ENCODE results near the gene AATF. TPM values are rescaled to one million over a fixed set of nuclear protein-coding genes. Genes with fewer than 3 reads are reported as not detected.

The AATF gene
- polyA plus RNA-seq (2013): 80.0 and 80.8 TPM in 2 replicates

GRCh38 chr17:36948717-36949460 lies at the start of gene AATF:
TSS of gene AATF (plus strand) at chr17:36948954. CDS start at chr17:36949126, 172 bp downstream.
- DNase-seq: peak; percentile 98 to 99

GRCh38 chr17:36899250-36900159 lies 49.2 kb upstream of the AATF start:
- Histone ChIP-seq H3K27me3 (ENCODE audit: insufficient read depth, low read length) (no peaks in the 10 kb centered on the region), H2AFZ (ENCODE audit: insufficient read depth, low read length, poor library complexity) (no peak overlapping the region)

More at GRCh38 chr17:36948717-36949460, at the start of gene AATF:
- Histone ChIP-seq H3K79me2 (ENCODE audit: control insufficient read depth, insufficient read depth, low read length, poor library complexity) (peaks cover 5% of the 10 kb centered on the region), H3K4me2 (ENCODE audit: low read length) (peak within 1 kb of the TSS; percentile 91), H2BK5ac (ENCODE audit: low read depth, low read length, poor library complexity) (peak within 1 kb of the TSS; percentile 28), H2AFZ (ENCODE audit: insufficient read depth, low read length, poor library complexity) (peak within 1 kb of the TSS; percentile 87), H2BK120ac (ENCODE audit: insufficient read depth, low read length, poor library complexity) (peak within 1 kb of the TSS; percentile 24), H3K36me3 (ENCODE audit: control insufficient read depth in 1 of 2, insufficient read depth in 2 of 2, low read length in 2 of 2) (peaks cover 4 to 12% of the 10 kb centered on the region in 2 experiments), H4K12ac (ENCODE audit: low read depth, low read length) (peak within 1 kb of the TSS; percentile 37), H3K23ac (ENCODE audit: low read length) (no peak within 1 kb of the TSS), H4K91ac (ENCODE audit: low read depth, low read length) (peak within 1 kb of the TSS; percentile 68), H4K8ac (ENCODE audit: low read depth, low read length) (peak within 1 kb of the TSS; percentile 88), H3K79me1 (ENCODE audit: low read length) (peaks cover 9% of the 10 kb centered on the region), H2AK5ac (ENCODE audit: low read length) (no peak within 1 kb of the TSS), H3K27ac (ENCODE audit: low read depth, low read length) (peak within 1 kb of the TSS; percentile 73), H3K9me3 (ENCODE audit: insufficient read depth, low read depth, low read length) (peaks cover 3% of the 10 kb centered on the region), H3K27me3 (ENCODE audit: insufficient read depth, low read length) (peaks cover 28% of the 10 kb centered on the region), H2BK12ac (ENCODE audit: low read length) (no peak within 1 kb of the TSS), H3K9ac (ENCODE audit: low read length) (peak within 1 kb of the TSS; percentile 72), H3K14ac (ENCODE audit: low read length) (peak within 1 kb of the TSS; percentile 83), H3K4me1 (ENCODE audit: control insufficient read depth in 1 of 2, insufficient read depth in 2 of 2, low read length in 2 of 2) (peaks cover 4 to 13% of the 10 kb centered on the region in 2 experiments), H3K18ac (ENCODE audit: low read length) (peak within 1 kb of the TSS; percentile 38), H3K4ac (ENCODE audit: low read depth, low read length) (peak within 1 kb of the TSS; percentile 7), H3K4me3 (ENCODE audit: low read depth, low read length) (peak within 1 kb of the TSS; percentile 82)
- no CpG with 5 or more reads among the region's 90 CpGs for WGBS (ENCODE audit: extremely low coverage, insufficient coverage, insufficient read length)

GRCh38 chr17:36900160-36900512 lies 48.6 kb upstream of the AATF start:
- DNase-seq: no peak
- Histone ChIP-seq H3K9ac (ENCODE audit: low read length) (no peak overlapping the region), H3K23ac (ENCODE audit: low read length) (no peak overlapping the region), H3K79me1 (ENCODE audit: low read length) (peaks cover 12% of the 10 kb centered on the region), H3K27me3 (ENCODE audit: insufficient read depth, low read length) (no peaks in the 10 kb centered on the region), H2BK5ac (ENCODE audit: low read depth, low read length, poor library complexity) (no peak overlapping the region), H3K18ac (ENCODE audit: low read length) (no peak overlapping the region), H3K36me3 (ENCODE audit: control insufficient read depth in 1 of 2, insufficient read depth in 2 of 2, low read length in 2 of 2) (no peaks in the 10 kb centered on the region), H3K9me3 (ENCODE audit: insufficient read depth, low read depth, low read length) (peaks cover 2% of the 10 kb centered on the region), H2BK120ac (ENCODE audit: insufficient read depth, low read length, poor library complexity) (peak overlapping the region; percentile 23), H3K79me2 (ENCODE audit: control insufficient read depth, insufficient read depth, low read length, poor library complexity) (no peaks in the 10 kb centered on the region), H3K27ac (ENCODE audit: low read depth, low read length) (no peak overlapping the region), H4K91ac (ENCODE audit: low read depth, low read length) (peak overlapping the region; percentile 81), H3K4me2 (ENCODE audit: low read length) (no peak overlapping the region), H4K12ac (ENCODE audit: low read depth, low read length) (no peak overlapping the region), H2BK12ac (ENCODE audit: low read length) (peak overlapping the region; percentile 14), H2AFZ (ENCODE audit: insufficient read depth, low read length, poor library complexity) (no peak overlapping the region), H2AK5ac (ENCODE audit: low read length) (peak overlapping the region; percentile 20), H3K4me1 (ENCODE audit: control insufficient read depth in 1 of 2, insufficient read depth in 2 of 2, low read length in 2 of 2) (peaks cover 13 to 20% of the 10 kb centered on the region in 2 experiments), H3K4ac (ENCODE audit: low read depth, low read length) (no peak overlapping the region), H3K14ac (ENCODE audit: low read length) (peak overlapping the region; percentile 1), H4K8ac (ENCODE audit: low read depth, low read length) (no peak overlapping the region), H3K4me3 (ENCODE audit: low read depth, low read length) (no peak overlapping the region)
- WGBS (ENCODE audit: extremely low coverage, insufficient coverage, insufficient read length): no CpG with 5 or more reads among the region's 7 CpGs

More at GRCh38 chr17:36899250-36900159, 49.2 kb upstream of the AATF start:
- no peak for DNase-seq
- Histone ChIP-seq H3K27ac (ENCODE audit: low read depth, low read length) (no peak overlapping the region), H2BK120ac (ENCODE audit: insufficient read depth, low read length, poor library complexity) (no peak overlapping the region), H4K8ac (ENCODE audit: low read depth, low read length) (no peak overlapping the region), H4K91ac (ENCODE audit: low read depth, low read length) (peak overlapping the region; percentile 81), H3K36me3 (ENCODE audit: control insufficient read depth in 1 of 2, insufficient read depth in 2 of 2, low read length in 2 of 2) (no peaks in the 10 kb centered on the region), H3K4ac (ENCODE audit: low read depth, low read length) (no peak overlapping the region), H3K79me1 (ENCODE audit: low read length) (peaks cover 12% of the 10 kb centered on the region), H3K9me3 (ENCODE audit: insufficient read depth, low read depth, low read length) (peaks cover 2% of the 10 kb centered on the region), H3K18ac (ENCODE audit: low read length) (no peak overlapping the region), H3K9ac (ENCODE audit: low read length) (no peak overlapping the region), H2AK5ac (ENCODE audit: low read length) (peak overlapping the region; percentile 11), H3K23ac (ENCODE audit: low read length) (no peak overlapping the region), H4K12ac (ENCODE audit: low read depth, low read length) (no peak overlapping the region), H2BK5ac (ENCODE audit: low read depth, low read length, poor library complexity) (no peak overlapping the region), H3K4me3 (ENCODE audit: low read depth, low read length) (no peak overlapping the region), H3K4me2 (ENCODE audit: low read length) (no peak overlapping the region), H3K14ac (ENCODE audit: low read length) (peak overlapping the region; percentile 21), H3K4me1 (ENCODE audit: control insufficient read depth in 1 of 2, insufficient read depth in 2 of 2, low read length in 2 of 2) (peaks cover 13 to 22% of the 10 kb centered on the region in 2 experiments), H2BK12ac (ENCODE audit: low read length) (peak overlapping the region; percentile 72), H3K79me2 (ENCODE audit: control insufficient read depth, insufficient read depth, low read length, poor library complexity) (no peaks in the 10 kb centered on the region)
- no CpG with 5 or more reads among the region's 7 CpGs for WGBS (ENCODE audit: extremely low coverage, insufficient coverage, insufficient read length)

GRCh38 chr17:36901506-36901905 lies 47.2 kb upstream of the AATF start:
- Histone ChIP-seq H4K12ac (ENCODE audit: low read depth, low read length) (no peak overlapping the region), H3K14ac (ENCODE audit: low read length) (no peak overlapping the region), H3K18ac (ENCODE audit: low read length) (peak overlapping the region; percentile 59), H4K91ac (ENCODE audit: low read depth, low read length) (peak overlapping the region; percentile 81), H3K9ac (ENCODE audit: low read length) (no peak overlapping the region), H3K79me1 (ENCODE audit: low read length) (peaks cover 12% of the 10 kb centered on the region), H3K27ac (ENCODE audit: low read depth, low read length) (peak overlapping the region; percentile 59), H3K36me3 (ENCODE audit: control insufficient read depth in 1 of 2, insufficient read depth in 2 of 2, low read length in 2 of 2) (no peaks in the 10 kb centered on the region), H2AK5ac (ENCODE audit: low read length) (no peak overlapping the region), H3K23ac (ENCODE audit: low read length) (no peak overlapping the region), H4K8ac (ENCODE audit: low read depth, low read length) (peak overlapping the region; percentile 47), H2BK5ac (ENCODE audit: low read depth, low read length, poor library complexity) (peak overlapping the region; percentile 29), H2BK12ac (ENCODE audit: low read length) (peak overlapping the region; percentile 23), H3K79me2 (ENCODE audit: control insufficient read depth, insufficient read depth, low read length, poor library complexity) (no peaks in the 10 kb centered on the region), H3K27me3 (ENCODE audit: insufficient read depth, low read length) (no peaks in the 10 kb centered on the region), H2BK120ac (ENCODE audit: insufficient read depth, low read length, poor library complexity) (peak overlapping the region; percentile 33), H2AFZ (ENCODE audit: insufficient read depth, low read length, poor library complexity) (no peak overlapping the region), H3K4ac (ENCODE audit: low read depth, low read length) (peak overlapping the region; percentile 5), H3K9me3 (ENCODE audit: insufficient read depth, low read depth, low read length) (peaks cover 2% of the 10 kb centered on the region), H3K4me1 (ENCODE audit: control insufficient read depth in 1 of 2, insufficient read depth in 2 of 2, low read length in 2 of 2) (peaks cover 13 to 20% of the 10 kb centered on the region in 2 experiments), H3K4me2 (ENCODE audit: low read length) (no peak overlapping the region), H3K4me3 (ENCODE audit: low read depth, low read length) (no peak overlapping the region)
- DNase-seq: peak; percentile 53 to 55
- no CpG with 5 or more reads among the region's 14 CpGs for WGBS (ENCODE audit: extremely low coverage, insufficient coverage, insufficient read length)

All from trophoblast cell (in vitro differentiated cells and primary cell).